Epithelial cell of alveolus of lung (primary cell): Measurements from ENCODE around the gene CYP20A1. TPM values are rescaled to one million over a fixed set of nuclear protein-coding genes. Genes with fewer than 3 reads are reported as not detected.

Source experiments
- total RNA-seq: library from RNA; depleted of rRNA; stranded (reverse); fragments of >200 nt; gene quantifications from 2 replicates; pipeline ENCODE4 v1.2.1, GENCODE V29; 2015

CYP20A1 gene, protein sequence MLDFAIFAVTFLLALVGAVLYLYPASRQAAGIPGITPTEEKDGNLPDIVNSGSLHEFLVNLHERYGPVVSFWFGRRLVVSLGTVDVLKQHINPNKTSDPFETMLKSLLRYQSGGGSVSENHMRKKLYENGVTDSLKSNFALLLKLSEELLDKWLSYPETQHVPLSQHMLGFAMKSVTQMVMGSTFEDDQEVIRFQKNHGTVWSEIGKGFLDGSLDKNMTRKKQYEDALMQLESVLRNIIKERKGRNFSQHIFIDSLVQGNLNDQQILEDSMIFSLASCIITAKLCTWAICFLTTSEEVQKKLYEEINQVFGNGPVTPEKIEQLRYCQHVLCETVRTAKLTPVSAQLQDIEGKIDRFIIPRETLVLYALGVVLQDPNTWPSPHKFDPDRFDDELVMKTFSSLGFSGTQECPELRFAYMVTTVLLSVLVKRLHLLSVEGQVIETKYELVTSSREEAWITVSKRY
- total RNA-seq, result 17.7 and 18.6 TPM in 2 replicates

DNA sequence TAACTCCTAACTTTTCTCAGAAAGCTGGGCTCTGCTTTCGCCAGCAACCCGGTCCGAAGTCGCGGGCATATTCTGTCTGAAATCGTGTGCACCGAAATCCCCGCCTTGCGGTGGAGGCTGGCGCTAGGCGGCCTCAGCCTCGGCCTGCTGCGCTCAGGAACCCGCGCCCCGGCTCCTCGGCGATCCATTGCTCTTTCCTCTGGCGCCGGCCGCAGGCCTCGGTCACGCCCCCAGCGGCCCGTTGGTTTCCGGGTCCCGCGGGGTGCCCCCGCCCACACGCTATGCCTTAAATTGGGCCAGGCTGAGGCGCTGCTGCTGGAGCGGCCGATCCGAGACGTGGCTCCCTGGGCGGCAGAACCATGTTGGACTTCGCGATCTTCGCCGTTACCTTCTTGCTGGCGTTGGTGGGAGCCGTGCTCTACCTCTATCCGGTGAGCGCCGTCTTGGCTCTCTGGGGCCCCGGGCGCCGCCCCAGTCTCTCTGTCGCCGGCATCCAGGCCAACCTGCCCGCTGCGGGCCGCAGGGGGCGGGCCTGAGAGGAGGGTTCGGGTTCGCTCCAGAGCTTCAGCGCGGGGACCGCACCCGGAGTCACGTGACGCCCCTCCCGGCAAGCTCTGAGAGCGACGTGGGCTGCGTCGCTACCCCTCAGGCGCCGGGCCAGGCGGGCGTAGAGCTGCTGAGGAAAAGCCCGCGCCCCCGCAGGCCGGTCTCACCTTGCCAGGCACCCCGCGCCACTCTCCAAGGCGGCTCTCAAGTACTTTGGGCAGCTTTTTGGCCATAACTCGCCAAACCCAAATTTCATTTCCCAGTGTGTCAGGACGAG lies at the start of gene CYP20A1:
Gene CYP20A1 (plus strand): TSS at position 315 of the 823 bp plus-strand sequence. CDS start 45 bp downstream, at position 360.

DNA sequence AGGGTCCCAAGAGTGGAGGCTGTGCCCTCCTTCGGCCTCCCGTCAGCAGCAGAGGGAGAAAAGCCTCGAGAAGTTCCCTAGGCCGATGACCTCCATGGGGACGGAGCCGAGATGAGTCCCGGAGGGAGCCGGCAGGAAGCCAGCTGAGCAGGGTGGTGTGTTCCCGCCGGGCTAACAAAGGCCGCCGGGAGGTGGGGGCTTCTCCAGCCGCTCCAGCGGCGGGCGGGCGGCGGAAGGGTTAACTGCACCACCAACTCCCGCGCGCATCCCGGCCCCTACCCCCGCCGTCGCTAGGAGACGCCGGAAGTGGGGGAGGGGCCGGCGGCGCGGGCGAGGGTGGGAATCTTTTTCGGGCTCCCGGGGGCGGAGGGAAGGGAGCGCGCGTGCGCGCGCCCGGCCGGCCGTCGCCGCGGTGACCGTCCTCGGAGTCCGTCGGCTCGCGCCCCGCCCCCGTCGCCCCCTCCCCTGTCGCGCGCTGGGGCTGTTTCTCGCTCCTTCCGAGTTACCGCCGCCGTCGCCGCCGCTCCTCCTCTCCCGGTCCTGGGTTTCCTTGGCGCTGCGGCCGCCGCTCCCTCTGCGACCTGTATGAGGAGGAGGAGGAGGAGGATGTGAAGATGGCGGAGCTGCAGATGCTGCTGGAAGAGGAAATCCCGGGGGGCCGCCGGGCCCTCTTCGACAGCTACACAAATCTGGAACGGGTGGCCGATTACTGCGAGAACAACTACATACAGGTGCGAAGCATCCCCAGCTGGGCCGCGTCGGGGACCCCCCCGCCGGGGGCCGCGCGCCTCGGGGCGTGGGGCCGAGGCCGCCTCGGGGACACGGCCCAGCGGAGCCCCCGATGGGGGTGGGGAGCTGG lies 89.3 kb downstream of the CYP20A1 start, which contains the start of gene ABI2:
Gene ABI2 (plus strand): TSS at position 494 of the 859 bp plus-strand sequence. CDS start 121 bp downstream, at position 615.

Other genes starting within 250 kb of the CYP20A1 start
- gene NBEAL1, start 224.1 kb upstream of the CYP20A1 start, total RNA-seq, result 11.3 and 12.5 TPM in 2 replicates
- gene ABI2, start 89.4 kb downstream of the CYP20A1 start, total RNA-seq, result 40.0 and 54.1 TPM in 2 replicates